ENCODE results near the gene EEPD1. TPM values are rescaled to one million over a fixed set of nuclear protein-coding genes. Genes with fewer than 3 reads are reported as not detected.
"Not testable (repeated sequence)": the region's sequence is repeated elsewhere in the genome, so short reads cannot be mapped to it uniquely, and the experiment has no call there.

EEPD1 gene
- total RNA-seq, 6 experiments from 2014 or later = 5.9 to 18.6 (median 10.6) TPM

DNA sequence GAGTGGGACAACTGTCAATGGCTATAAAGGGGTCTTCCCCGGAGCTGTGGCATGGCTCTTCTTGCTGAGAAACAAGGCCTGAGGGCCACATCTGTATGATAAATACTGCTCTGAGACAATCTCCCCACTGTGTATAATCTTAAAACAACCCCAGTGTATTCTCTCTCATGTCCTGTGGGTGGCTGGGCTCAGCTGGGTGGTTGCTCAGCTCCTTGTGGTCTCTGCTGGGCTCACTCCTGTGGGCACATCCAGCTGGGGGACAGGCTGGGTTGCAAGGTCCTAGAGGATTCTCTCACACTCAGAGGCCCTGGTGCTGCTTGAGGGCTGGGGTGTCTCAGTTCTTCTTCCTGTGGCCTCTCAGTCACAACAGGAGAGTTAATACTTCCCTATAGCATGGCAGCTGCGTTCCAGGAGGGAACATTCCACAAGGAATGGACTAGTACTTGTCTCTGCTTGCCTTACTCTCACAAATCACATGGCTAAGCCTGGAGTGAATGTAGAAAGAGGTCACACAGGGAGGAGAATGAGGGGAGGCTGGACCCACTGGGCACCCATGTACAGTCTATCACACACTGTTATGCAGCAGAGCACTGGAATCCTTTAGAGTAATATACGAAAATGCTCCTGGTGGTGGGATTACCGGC is 4.5 kb upstream of the EEPD1 start:
- no peak for ATAC-seq

DNA sequence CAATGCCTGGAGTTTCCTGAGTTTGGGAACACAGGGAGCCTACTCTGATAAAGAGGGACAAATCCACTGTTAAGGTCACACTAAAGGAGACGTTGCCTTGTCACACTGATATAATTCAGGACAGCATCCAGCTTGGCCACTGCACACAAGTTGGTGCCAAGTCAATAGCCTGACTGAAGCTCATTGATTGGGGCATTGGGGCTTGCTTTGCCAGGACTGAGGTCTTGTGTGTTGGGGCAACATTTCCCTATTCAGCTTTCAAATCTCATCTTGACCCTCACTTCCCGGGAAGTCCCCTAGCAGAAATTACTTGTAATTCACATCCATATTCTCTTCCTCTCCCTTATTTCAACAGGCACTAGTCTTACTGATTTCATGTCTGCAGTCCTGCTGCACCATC is 3.8 kb upstream of the EEPD1 start:
- intact Hi-C loops (cut with DNase I); H3K27me3 ChIP-seq; H3K9me3 ChIP-seq; H3K36me3 ChIP-seq; H3K4me3 ChIP-seq: not testable (repeated sequence)
- no CpG with 5 or more reads among the region's 2 CpGs for WGBS (ENCODE audit: insufficient coverage, low coverage, low lambda C conversion rate, missing lambda C conversion rate)
- DNase-seq (peak in 2 of 3 donors; percentile 74 to 75), ATAC-seq (peak; percentile 6 to 41 (median 19))
- Histone ChIP-seq H3K27ac (peak overlapping the region in 1 of 3 donors; percentile 66), H3K4me1 (peaks cover 0 to 27% (median 10%) of the 10 kb centered on the region in 4 donors)

More for the DNA sequence above, 4.5 kb upstream of the EEPD1 start:
- Histone ChIP-seq H3K27ac (no peak overlapping the region), H3K9me3 (no peaks in the 10 kb centered on the region), H3K4me1 (peaks cover 0 to 31% (median 10%) of the 10 kb centered on the region in 4 donors), H3K27me3 (no peaks in the 10 kb centered on the region), H3K4me3 (no peak overlapping the region), H3K36me3 (no peaks in the 10 kb centered on the region)
- 85% methylated on average over 2 of the region's 4 CpGs for WGBS (ENCODE audit: insufficient coverage, low coverage, low lambda C conversion rate, missing lambda C conversion rate)
- no peak for TF ChIP-seq POLR2A (IDR thresholded peaks at IDR 0.05)
- TF ChIP-seq, protein P1, sequence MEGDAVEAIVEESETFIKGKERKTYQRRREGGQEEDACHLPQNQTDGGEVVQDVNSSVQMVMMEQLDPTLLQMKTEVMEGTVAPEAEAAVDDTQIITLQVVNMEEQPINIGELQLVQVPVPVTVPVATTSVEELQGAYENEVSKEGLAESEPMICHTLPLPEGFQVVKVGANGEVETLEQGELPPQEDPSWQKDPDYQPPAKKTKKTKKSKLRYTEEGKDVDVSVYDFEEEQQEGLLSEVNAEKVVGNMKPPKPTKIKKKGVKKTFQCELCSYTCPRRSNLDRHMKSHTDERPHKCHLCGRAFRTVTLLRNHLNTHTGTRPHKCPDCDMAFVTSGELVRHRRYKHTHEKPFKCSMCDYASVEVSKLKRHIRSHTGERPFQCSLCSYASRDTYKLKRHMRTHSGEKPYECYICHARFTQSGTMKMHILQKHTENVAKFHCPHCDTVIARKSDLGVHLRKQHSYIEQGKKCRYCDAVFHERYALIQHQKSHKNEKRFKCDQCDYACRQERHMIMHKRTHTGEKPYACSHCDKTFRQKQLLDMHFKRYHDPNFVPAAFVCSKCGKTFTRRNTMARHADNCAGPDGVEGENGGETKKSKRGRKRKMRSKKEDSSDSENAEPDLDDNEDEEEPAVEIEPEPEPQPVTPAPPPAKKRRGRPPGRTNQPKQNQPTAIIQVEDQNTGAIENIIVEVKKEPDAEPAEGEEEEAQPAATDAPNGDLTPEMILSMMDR (IDR thresholded peaks at IDR 0.05) = no peak
- DNase-seq = no peak
- intact Hi-C loops (cut with DNase I) = no loop called here

DNA sequence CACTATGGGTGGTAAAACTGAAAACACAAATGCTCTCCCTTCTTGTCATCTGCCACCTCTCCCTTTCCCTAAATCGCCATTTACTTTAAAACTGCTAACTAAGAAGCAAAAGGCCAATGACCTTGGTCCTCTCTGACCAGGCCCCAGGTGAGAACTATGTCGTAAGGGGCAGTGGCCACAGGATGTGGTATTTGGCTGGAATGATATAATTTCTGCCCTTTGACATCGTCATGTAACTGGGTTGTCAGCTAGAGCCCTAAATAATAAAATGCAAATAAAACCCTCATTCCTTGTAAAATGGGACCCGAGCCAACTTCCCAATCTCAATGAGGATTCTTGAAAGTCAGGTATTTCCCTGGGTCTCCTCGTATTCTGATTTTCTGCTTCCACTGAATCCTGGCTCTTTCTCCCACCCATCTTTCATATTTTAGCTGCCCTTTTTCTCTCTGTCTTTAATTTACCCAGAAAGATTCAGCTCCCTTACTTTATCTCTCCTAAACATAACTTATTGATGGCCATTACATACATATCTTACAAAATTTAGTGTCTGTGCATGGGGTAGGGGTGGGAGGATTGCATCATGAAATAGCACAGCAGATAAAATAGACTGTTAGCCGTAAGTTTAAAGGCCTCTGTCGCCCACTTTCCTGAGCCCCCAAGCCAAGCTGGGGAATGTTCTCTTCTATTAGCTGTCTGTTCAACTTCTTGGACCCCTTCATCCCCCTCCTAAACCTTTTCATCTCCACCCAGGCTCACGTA is 3.2 kb upstream of the EEPD1 start:
- Histone ChIP-seq H3K36me3 (no peaks in the 10 kb centered on the region), H3K4me1 (peaks cover 0 to 31% (median 9%) of the 10 kb centered on the region in 4 donors), H3K27me3 (no peaks in the 10 kb centered on the region), H3K9me3 (no peaks in the 10 kb centered on the region), H3K27ac (peak overlapping the region in 1 of 3 donors; percentile 66), H3K4me3 (no peak overlapping the region)
- ATAC-seq (peak in 3 of 4 donors; percentile 5 to 12 (median 6)), DNase-seq (peak; percentile 48 to 79 (median 77))
- WGBS (ENCODE audit: insufficient coverage, low coverage, low lambda C conversion rate, missing lambda C conversion rate) = 47% methylated on average over 7 of the region's 8 CpGs
- TF ChIP-seq, protein P1 (IDR thresholded peaks at IDR 0.05) = no peak
- no peak for TF ChIP-seq POLR2A (IDR thresholded peaks at IDR 0.05)
- intact Hi-C loops (cut with DNase I) = loop anchor here in 1 of 2 donors (10.0 kb wide), 1 partner anchor 135 kb away; no protein-coding TSS in a partner anchor

DNA sequence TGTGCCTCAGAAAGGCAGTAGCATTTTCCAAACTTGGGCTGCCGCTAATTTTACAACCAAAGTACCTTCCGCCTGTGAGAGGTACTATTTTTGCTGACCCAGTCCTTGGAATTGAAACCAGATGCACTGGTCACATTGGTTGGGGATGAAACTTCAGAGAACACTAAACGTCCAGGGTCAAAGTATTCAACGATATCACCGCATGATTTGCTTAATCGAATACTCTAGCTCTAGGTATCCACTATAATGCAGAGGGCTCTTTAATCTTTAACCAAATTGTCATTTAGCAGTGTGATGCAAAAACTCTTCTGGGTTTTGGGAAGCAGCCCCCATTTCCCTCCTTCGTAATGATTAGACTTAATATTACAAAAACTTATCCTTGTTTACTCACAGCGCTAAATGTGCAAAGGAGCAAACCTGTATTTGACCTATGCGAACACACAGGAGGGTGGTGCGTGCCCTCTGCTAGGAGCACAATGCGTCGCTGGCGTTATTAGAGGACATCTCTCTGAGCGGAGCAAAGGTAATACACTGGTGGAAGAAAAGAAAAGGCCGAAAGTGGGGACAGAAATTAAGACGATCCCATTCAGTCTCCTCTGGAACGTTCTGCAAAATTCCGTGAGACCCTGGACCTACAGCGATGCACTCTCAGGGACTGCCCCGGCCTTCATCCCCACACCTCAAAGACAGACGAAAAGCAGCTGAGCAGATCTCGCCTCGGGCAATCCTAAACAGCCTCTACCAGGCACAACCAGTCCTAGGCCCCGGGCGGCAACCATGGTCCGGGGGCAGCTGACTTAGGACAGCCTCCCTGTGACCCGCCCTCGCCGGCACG is 916 bp upstream of the EEPD1 start:
- H3K36me3 ChIP-seq = no peaks in the 10 kb centered on the region

More for the DNA sequence above, 916 bp upstream of the EEPD1 start:
- H3K27me3 ChIP-seq = no peaks in the 10 kb centered on the region
- H3K4me3 ChIP-seq = peak overlapping the region; percentile 45 to 48 (median 47)
- ATAC-seq = peak; percentile 5 to 38 (median 9)
- no peaks in the 10 kb centered on the region for H3K9me3 ChIP-seq
- WGBS (ENCODE audit: insufficient coverage, low coverage, low lambda C conversion rate, missing lambda C conversion rate) = 41% methylated on average over 18 of the region's 30 CpGs
- DNase-seq = peak in 1 of 3 donors; percentile 60
- intact Hi-C loops (cut with DNase I) = loop anchor here in 1 of 2 donors (10.0 kb wide), 1 partner anchor 133 kb away; no protein-coding TSS in a partner anchor
- peak overlapping the region; percentile 86 to 93 (median 87) for H3K27ac ChIP-seq
- H3K4me1 ChIP-seq = peaks cover 0 to 53% (median 16%) of the 10 kb centered on the region in 4 donors
- TF ChIP-seq, protein P1 (IDR thresholded peaks at IDR 0.05) = no peak
- peak; percentile 72 for TF ChIP-seq POLR2A (IDR thresholded peaks at IDR 0.05)
